Left kidney (tissue), 2 donors: ENCODE measurements around the gene MAP4K2. TPM values are rescaled to one million over a fixed set of nuclear protein-coding genes. Genes with fewer than 3 reads are reported as not detected.

Source experiments
- DNase-seq: peaks from one replicate; pipeline ENCODE4 v3.0.0-alpha.2; 2013
- polyA plus RNA-seq: library from polyadenylated mRNA; unstranded; fragments of 120-200 nt; gene quantifications from one replicate; pipeline ENCODE4 v1.2.1, GENCODE V29; 2013; ENCODE audit not compliant: insufficient read length

MAP4K2 gene
- polyA plus RNA-seq, 1 donor, result 17.4 TPM

DNA sequence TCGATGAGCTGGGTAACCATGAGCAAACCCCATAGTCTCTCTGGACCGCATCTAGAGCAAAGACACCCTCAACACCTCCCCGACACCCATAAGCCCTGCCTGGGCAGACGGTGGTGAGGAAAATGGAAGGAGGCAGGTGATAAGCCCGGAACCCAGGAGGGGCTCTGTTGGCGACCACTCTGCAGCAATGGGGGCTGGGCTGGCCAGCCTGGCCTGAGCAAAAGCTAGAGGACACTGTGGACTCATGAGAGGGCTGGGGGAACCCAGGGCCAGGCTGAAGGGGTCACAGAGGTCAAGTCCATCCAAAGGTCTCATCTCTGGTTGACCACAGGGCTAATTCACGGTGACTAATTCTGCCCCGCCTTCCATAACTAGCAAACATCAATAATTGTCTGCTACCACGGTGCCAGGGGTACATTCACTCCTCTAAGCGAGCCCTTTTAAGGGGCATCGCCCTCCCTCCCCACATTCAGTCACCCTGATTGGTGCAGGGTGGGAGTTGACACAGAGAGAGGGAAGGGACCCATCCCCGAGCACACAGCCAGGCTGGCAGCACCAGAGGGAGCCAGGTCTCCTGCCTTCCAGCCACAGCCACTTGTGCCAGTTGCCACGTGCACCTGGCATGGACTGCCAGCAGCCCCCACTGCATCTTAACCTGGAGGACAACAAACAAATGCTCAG lies 47.2 kb downstream of the MAP4K2 start:
- DNase-seq, result no peak

DNA sequence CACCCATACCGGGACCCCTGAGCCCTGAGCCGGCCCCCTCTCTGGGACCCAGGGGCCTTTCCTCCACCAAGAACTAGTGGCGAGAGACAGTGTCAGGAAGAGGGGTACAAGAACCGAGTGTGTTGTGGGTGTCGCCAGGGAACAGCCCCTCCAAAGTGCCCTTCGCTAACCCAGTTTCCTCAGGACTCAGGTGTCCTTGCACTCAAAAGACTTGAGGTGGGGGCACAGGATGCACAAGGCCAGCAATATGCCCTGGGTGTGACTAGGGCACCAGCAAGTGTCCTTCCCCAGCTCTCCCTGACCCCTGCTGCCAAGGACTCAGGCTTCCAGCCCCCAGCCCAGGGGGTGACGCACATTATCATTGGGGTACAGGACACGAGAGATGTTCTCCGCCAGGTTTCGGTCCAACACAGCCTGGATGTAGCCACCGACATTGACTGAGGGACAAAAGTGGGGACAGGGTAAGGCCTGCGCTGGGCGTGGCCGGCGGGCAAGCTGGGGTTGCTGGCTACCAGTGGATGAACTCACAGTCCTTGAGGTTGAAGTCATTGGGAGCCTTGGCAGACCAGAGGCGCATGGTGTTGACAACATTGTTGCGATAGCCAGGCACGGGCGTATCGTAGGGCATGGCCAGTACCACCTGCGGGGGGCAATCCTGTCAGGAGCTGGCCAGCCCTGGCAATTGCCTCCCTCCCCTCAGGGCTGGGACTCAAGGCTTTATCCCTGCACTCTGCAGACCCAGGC lies 47.9 kb downstream of the MAP4K2 start:
- no peak for DNase-seq

DNA sequence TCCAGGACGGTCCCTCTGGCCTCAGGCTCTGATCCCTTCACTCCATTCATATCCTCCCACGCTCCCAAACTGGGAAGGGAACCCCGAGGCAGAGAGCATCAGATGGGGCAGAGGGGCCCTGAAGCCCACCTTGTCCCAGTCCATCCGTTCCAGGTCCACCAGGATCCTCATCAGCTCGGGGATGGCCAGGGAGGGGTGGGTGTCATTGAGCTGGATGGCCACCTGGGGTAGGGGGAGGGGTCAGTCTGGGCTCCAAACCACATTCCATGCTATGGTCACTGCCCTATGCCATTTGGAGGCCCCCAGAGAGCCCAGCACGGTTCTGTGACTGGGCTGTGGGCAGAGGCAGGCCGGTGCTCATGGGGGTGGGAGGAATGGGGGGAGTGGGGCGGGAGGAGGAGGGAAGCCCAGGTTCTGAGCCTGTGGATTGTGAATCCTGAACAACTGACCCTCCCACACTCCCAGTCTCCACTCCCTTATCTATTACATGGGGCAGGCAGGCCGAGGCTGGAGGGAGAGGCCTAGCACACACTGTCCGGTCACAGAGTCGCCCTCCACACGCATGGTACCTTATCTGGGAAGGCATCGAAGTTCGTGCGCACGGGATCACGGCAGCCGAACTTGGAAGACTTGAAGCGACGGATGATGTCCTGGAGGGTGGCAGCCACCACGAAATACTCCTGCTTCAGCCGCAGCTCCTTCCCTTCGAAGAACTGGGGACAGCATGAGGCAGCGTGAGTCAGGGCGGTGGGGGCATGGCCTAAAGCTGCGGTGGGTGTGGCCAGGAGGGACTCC lies 48.7 kb downstream of the MAP4K2 start:
- no peak for DNase-seq

DNA sequence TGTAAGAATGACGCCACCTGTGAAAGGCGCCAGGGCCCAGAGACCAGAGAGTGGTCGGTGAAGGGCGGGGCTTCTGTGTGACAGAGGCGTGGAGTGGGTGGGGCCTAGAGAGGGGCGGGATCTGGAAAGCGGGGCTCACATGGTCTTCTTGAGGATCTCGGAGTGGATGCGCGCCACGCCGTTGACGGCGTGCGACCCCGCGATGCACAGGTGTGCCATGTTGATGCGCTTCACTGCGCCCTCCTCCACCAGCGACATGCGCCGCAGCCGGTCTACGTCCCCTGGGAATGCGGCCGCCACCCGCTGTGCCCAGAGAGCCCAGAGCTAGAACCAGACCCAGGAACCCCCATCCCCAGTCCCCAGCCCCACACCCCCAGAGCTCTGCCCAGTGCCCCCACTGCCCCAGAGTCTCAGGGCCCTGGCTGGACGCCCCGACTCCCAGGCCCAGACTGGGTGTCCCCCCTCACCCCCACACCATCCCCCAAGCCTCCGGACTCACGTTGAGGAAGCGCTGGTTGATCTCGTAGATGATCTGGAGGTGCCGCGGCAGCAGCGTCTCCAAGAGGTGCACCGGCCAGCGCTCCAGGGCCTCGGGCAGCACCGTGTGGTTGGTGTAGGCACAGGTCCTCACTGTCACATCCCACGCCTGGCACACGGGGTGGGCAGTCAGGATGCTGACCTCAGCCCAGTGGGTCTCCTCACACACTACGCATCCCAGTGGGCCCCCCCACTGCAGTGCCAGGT lies 49.5 kb downstream of the MAP4K2 start:
- DNase-seq, result no peak

DNA sequence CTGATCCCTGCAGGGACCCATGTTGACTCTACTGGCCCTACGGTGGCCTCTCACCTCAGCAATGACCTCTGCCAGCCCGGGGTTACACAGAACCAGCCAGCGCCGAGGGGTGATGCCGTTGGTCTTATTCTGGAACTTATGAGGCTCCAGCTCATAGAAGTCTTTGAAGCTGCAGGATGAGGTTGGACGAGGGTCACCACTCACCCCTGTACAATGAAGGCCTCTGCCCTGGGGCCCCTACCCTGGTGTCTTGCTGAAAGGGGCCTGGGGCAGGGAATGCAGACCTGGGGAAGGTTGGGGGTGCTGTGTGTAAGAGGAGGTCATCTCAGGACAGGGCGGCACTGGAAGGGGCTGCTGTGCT lies 50.0 kb downstream of the MAP4K2 start:
- no peak for DNase-seq

DNA sequence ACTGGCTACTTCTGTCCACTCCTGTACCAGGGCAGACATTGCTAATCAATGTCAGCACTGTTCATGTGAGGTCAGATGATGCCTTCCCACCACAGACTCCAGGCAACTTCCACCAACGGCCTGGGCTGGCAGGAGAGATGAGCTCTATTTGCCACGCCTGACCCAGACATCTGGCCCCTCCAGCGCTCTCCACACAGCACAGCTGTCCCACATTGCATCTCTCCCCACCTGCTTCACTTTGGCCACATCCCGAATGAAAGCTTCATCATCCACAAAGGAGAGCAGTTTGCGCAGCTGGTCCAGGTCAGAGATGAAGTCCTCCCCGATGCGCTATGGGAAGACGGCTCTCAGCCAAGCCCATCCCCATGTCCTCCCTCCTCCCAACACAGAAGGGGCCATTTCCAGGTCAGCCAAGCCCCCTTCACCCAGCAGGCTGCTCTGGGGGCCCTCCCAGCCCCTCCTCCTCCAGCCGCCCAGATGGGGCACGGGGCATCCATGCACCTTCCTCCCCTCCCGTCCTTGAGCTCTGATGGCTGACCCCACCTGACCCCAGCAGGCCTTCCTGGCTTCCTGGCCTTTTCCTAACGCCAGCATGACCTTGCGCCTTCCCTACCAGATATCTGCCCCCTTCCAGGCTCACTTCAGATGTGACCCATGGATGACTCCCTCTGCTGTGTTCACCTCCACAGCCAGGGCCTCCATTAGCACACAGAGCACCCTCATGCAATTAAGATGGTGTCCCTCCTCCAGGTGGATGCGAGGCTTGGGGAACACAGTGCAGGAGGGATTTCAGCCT lies 50.6 kb downstream of the MAP4K2 start:
- no peak for DNase-seq

DNA sequence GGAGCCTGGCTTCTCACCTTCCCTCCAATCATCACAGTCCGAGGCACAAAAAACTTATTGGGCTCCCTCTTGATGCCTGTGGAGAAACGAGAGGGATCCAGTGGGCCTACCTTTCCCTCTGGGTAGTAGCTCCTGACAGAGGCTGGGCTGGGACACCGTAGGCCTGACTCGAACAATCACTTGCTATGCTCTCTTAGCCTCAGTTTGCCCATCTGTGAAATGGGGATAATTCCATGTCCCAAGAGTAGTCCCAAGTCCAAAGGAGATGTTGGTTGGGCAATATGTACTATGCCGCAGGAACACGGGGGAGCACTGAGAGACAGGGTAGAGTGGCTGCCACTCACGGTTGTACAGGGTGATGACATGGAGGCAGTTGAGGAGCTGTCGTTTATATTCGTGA lies 51.4 kb downstream of the MAP4K2 start:
- no peak for DNase-seq

DNA sequence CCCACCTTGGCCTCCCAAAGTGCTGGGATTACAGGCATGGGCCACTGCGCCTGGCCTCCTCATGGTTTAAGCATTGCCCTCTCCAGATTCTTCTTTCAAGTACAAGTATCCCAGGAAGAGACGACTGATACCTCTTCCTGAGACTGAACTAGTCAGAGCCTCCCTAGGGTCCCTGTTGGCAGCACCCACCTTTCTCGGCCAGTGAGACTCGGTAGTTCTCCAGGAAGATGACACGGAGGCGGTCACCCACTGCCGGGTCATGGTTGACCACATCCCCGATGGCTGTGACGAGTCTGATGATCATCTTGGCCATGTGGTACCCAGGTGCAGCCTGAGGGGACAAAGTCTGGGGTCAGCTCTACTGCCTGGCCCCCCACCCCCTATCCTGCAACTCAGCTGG lies 51.9 kb downstream of the MAP4K2 start:
- no peak for DNase-seq

DNA sequence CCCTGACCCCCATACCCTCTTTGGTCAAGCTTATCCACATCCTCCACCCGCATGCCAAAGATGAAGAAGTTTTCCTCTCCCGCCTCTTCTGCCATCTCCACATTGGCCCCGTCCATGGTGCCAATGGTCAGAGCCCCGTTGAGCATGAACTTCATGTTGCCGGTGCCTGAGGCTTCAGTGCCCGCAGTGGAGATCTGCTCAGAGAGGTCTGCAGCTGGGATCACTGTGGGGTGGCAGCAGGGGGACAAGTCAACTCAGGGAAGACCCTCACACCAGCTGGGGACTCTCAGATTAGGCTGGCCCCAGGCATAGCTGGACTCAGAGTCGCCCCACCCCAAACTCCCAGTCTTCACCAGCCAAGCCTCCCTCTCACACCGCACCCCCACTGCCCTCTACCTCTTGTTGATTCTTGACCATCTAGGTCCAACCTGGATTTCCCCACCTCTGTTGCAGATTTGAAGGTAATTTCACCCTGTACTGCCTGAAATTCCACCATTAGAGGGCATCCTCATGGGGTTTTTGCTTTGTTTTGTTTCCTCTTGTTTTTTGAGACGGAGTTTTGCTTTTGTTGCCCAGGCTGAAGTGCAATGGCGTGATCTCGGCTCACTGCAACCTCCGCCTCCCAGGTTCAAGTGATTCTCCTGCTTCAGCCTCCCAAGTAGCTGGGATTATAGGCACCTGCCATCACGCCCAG lies 52.5 kb downstream of the MAP4K2 start:
- no peak for DNase-seq

DNA sequence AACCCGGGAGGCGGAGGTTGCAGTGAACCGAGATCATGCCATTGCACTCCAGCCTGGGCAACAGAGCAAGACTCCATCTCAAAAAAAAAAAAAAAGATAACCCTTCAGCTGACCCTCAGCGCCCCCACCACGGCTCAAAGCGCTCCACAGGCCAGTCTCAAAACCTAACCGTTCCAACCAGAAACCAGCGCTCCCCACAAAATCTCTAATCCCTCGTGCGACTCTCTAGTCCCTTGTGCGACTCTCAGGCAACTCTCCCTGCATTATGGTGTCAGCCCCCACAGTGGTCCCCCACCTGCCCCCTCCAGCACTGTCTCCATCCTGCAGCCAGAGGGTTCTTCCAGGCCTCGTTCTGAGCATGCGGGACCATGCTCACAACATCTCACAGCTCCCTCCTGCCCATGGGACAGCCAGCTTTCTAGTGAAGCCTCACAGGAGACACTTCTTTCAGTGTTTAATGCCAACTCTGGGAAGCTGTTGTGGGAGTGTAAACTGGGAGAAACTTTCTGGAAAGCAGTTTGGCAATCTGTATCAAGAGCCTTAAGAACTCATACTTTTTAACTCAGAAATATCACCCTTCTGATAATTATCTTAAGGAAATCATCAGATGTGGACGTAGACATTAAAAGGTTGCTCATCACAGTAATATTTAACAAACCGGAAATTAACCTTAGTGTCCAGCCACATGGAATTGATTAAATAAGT lies 54.9 kb downstream of the MAP4K2 start:
- DNase-seq, result no peak

DNA sequence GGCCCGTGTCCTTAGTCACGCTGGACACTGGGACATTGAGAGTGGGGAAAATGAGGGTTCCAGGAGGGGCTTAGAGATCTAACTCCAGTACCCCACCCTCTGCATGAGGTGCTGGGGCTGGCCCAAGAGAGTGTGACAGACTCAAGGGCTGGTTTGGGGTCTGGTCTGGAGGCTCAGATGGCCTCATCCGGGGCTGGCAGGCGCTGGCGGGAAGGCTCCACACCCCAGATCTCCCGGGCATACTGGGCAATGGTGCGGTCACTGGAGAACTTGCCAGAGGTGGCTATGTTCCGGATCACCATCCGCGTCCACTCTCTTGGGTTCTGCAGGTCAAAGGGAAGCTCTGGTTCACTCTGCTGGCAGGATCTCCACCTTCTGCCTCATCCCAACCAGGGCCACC lies 56.5 kb downstream of the MAP4K2 start:
- DNase-seq, result no peak

DNA sequence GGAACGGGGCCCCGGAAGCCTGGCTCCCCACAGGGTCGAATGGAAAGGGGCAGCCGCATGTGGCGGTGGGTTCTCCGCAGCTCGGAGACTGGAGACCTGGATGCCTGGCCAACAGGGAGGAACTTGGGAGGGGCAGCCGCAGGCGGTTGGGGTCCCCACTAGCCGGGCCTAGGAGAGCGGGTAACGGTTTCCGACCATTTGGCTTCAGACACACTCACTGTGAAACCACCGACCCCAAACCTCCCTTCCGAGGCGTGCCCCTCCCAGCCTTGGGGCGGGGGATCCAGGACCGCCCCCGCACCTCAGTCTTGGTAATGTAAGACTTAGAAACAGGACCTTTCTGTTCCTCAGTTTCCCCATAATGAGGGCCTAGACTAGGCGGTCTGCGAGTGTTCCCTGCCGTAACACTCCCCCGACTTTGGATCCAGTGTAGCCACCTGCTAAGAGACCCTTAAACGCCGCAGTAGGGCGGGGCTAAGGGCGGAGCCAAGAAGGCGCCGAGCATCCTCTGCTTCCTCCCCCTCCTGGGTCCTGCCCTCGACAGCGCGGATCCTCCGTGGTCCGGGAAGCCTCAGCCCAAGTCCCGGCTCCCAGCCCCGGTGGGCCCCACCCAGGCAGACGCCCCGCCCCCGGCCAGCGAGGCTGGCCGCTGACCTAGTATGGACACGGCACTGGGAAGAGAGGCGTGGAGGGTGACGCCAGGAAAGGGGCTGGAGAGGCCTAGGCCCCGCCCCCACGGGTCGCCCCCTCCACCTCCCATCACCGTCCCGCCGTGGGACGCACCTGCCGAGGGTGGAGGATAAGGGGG lies 57.3 kb downstream of the MAP4K2 start:
- DNase-seq, result no peak

DNA sequence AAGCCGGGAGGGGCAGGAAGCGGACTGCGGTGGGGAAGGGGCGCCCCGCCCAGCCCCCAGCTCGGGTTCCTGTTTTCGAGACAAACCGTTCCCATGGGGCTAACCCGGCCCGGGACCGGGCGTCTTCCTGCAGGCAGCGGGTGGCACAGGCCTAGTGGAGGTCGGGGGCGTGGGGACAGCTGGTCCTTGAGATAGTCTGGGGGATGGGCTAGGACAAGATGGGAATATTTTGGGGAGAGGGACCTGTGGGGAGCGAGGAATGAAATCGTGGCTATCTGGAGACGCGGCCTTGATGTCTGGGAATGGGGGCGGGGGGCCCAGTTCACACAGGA lies 57.9 kb downstream of the MAP4K2 start:
- DNase-seq, result no peak

DNA sequence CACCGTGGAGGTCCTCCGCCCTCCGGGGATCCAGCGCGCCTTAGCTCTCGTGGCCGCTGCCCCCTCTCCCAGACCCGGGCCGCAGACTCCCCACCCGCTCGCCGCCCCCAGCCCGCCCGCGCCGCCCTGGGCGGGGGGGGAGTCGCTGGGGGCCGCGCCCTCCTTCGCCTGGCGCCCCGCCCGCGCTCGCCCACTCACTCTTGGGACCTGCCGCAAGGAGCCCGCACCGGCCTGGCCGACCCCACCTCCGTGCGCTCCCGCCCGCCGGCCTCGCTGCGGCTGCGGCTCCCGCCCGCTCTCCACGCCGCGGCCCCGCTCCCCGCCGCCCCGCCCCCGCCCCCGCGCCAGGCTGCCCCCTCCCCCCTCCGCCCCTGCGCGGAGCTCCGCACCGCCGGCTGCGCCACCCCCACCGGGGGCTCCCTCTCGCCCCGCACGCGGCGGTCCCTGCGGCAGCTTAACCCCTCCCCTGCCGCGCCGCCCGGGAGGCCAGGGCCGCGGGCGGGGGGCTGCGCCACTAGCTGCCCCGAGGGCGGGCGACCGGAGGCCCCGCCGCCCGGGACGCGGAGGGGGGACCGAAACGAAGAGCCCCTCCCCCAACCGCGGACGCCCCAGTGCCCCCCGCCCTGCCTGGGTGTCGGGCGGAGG lies 58.3 kb downstream of the MAP4K2 start:
- no peak for DNase-seq

DNA sequence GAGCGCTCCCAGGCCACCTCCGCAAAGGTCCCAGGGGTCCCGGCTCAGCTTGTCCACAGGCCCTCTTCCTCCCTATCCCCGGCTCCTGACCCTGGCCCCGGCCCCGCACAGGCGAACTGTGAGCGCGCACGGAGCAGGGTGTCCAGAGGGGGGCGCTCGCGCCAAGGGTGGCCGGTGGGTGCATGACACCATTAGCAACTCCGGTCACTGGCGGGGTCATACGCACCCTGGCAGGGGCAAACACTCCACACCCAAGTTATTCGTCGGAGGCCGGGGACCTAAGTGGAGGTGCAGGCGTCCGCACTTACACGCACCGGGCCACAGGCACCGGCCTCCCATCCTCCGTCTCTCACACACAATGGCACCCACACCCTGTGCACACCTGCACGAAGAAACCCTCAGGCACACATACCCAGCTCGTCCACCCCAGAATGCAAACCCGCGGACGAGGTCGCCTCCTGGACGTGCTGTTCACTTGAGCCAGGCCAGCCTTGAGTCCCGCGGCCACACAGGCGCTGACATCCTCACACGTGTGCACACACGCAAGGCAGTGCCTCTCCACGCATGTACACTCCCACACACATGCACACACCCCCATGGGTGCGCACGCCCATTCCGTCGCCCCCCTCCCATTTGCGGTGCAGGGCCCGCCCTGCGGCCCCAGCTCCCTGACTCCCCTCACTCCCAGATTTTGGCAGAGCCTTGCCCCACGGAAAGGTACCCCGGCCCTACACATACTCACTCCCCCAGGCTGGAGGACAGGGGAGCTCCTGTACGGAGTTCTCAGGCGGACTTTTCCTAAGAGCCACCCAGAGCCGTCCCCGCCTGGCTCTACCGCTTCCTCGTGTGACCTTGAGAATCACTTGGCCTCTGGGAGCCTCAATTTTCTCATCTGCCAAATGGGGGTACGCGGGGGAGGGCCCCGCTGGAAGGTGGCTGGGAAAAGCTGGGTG lies 59.1 kb downstream of the MAP4K2 start, which contains the start of gene RASGRP2:
Gene RASGRP2, minus strand, starts transcription at position 552 of the 953 bp plus-strand sequence. CDS start 1,276 bp downstream, outside the sequence.
- no peak for DNase-seq

DNA sequence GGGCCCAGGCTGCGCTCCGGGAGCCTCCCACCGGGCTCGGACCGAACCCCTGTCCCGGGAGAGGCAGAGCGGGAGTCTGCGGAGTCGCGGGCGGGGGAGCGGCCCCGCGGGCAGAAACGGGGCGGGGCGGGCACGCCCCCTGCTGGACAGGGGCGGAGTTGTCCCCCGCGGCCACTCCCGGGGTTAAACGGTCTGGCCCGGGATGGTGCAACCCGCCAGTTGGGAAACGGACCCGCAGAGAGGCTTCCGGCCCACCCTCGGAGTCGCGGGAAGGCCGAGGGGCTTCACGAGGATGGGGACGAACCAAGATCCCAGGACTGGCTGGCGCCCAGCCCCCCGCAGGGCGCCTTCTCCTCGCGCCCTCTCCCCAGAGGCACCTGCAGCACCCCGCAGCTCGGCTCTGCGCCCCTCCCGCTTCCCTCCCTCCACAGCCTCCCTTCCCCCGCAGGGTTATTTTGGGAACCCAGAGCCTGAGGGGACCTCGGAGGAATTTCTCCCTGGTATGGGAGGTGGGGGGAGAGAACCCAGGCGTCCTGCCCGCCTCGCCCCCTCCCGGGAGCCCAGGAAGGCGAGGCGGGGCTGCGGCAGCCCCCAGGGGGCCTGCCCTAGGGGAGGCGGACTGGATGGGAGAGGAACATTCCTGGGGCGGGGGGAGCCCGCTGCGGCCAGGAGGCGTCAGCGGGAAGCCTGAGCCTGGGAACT lies 60.0 kb downstream of the MAP4K2 start:
- no peak for DNase-seq
